AG04449 (cell line): ENCODE data around the gene MMRN1.

Source experiments
- CTCF ChIA-PET: fragments of 350-600 bp; formaldehyde crosslinking; extraction: SDS; loops from one replicate; lab custom pipeline; 2021; ENCODE audit warnings: antibody characterized with exemption; lab: Yijun Ruan, JAX
- POLR2A ChIA-PET: fragments of 400-600, 350-600 bp; formaldehyde crosslinking; extraction: SDS; loops from one replicate; lab custom pipeline; 2020; ENCODE audit warnings: antibody characterized with exemption, inconsistent platforms; lab: Yijun Ruan, JAX
- DNase-seq: peaks from one replicate; pipeline ENCODE4 v3.0.0-alpha.2; 2010; ENCODE audit warnings: low read depth, low spot score
- H3K4me3 ChIP-seq: 2 replicates; pipeline ENCODE4 v1.5.1; 2011; ENCODE audit warnings: low read depth, mild to moderate bottlenecking, control low read depth, low read length
- CTCF ChIP-seq: IDR thresholded peaks from one replicate; pipeline ENCODE4 v1.5.1; 2011; ENCODE audit warnings: mild to moderate bottlenecking, moderate library complexity, low read length, control low read depth, inconsistent platforms; ENCODE audit not compliant: insufficient read depth; ENCODE audit errors: missing control alignments

MMRN1 gene

DNA sequence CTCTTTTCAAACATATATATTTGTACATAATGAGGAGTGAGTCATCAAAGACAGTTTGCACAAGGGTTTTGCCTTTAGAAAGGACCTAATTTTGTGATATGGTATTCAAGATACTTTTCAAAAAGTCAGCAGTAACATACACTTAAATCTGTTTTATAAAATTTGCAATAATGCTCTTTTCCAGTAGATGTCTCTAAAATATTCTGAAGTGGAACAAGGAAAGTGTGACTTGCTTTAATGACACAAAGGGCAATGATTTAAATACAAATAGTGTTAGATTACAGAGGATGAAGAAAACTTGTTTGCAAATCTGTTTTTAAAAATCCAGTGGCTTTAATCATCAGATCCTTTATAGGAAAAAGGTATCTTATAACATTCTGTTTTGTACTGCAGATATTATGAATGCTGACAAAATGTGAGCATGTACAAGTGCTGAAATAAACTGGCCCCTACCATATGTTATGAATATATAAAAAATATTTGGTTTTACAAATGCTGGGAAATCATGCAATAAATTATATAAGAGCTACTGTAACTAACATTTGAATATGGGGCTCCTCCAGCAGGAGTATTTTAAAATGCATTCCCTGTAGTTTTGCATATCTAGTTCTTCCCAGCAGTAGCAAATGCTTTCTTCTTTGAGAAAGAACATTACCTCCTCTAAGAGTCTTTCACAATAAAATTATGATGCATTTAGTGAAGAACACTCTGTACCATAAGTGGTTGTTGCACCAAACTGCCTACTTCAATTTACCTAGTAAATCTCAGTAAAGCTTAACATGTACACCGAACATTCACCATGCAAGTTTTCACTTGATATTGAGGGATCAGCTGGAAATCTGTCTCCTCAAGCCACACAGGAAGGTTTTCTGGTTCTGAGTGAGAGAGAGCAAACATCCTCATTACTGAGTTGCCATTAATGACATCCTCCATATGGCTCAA lies 20.2 kb downstream of the MMRN1 start:
- no peak overlapping the region for H3K4me3 ChIP-seq
- ChIA-PET POLR2A (no interaction called here), CTCF (no interaction called here)
- no peak for DNase-seq
- TF ChIP-seq CTCF: no peak

GRCh38 chr4:89915937-89916336 lies 21.3 kb downstream of the MMRN1 start:
- ChIA-PET CTCF (no interaction called here), POLR2A (no interaction called here)
- H3K4me3 ChIP-seq: no peak overlapping the region
- no peak for DNase-seq
- no peak for TF ChIP-seq CTCF

- no peak for TF ChIP-seq CTCF
- no peak overlapping the region for H3K4me3 ChIP-seq
- ChIA-PET POLR2A (no interaction called here), CTCF (no interaction called here)
- no peak for DNase-seq
Observed at GRCh38 chr4:89922848-89923416, 28.3 kb downstream of the MMRN1 start.

GRCh38 chr4:89928838-89929237 lies 34.2 kb downstream of the MMRN1 start:
- POLR2A ChIA-PET: no interaction called here
- TF ChIP-seq CTCF: no peak
- CTCF ChIA-PET: no interaction called here
- DNase-seq: no peak
- H3K4me3 ChIP-seq: no peak overlapping the region

DNA sequence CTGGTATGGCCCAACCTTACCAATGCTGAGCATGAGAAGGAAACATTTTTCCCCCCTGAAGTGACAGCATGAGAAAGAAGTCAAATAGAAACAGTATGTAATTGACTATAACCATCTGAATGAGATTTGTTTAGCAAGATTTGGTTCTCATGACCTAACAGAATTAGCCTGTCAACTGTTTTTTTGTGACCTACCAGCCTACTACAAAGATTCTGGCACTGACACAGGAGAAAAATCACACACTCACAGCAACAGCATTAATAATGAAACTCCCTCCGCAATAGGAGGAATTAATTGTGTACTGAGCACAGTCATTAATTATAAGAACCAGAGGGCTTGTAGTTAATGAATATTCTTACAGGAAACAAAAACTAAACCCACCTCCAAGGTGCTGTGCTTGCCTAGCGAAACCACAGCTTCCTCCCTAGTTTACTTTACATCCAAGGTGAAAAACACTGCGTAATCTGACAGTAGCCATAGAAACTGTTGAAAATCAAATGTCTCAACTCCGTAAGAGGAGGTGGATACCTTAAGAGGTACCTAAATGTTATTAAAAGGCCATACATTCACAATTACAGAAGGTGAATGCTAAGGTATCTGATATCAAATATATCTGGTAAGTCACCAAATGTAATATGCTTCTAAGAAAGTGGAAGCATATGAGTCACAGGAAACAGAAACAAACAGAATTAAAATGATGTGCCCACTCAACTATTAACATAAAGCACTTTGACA lies 34.9 kb downstream of the MMRN1 start:
- CTCF ChIA-PET: no interaction called here
- POLR2A ChIA-PET: no interaction called here
- no peak for DNase-seq

More for the DNA sequence above, 34.9 kb downstream of the MMRN1 start:
- H3K4me3 ChIP-seq: no peak overlapping the region
- no peak for TF ChIP-seq CTCF
